ENCODE data around the gene KRTAP5-9.

DNA sequence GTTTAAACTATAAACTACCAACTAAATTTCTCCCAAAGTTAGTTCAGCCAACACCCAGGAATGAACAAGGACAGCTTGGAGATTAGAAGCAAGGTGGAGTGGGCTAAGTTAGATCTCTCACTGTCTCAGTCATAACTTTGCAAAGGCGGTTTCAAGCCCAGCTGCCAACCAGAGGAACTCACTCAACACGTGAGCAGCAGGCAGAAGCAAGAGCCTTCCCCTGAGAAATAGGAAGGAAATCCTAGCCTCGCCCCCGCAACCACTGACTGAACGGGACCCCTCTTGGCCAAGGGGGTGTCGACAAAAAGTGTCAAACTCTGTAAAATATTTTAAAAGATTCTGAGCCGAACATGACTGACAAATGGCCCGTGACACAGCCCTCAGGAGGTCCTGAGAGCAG lies 4.4 kb upstream of the KRTAP5-9 start:
- TF ChIP-seq POLR2AphosphoS5 (IDR thresholded peaks at IDR 0.05; ENCODE audit: low read depth, low read length), result no peak
- no peak for TF ChIP-seq TAF1 (IDR thresholded peaks at IDR 0.05; ENCODE audit: borderline replicate concordance, insufficient read depth, low read length)
- no peak for TF ChIP-seq FOXP2 (optimal IDR thresholded peaks at IDR 0.05; ENCODE audit: borderline replicate concordance, extremely low read depth, extremely low read length, insufficient read depth)
- TF ChIP-seq, protein P1, sequence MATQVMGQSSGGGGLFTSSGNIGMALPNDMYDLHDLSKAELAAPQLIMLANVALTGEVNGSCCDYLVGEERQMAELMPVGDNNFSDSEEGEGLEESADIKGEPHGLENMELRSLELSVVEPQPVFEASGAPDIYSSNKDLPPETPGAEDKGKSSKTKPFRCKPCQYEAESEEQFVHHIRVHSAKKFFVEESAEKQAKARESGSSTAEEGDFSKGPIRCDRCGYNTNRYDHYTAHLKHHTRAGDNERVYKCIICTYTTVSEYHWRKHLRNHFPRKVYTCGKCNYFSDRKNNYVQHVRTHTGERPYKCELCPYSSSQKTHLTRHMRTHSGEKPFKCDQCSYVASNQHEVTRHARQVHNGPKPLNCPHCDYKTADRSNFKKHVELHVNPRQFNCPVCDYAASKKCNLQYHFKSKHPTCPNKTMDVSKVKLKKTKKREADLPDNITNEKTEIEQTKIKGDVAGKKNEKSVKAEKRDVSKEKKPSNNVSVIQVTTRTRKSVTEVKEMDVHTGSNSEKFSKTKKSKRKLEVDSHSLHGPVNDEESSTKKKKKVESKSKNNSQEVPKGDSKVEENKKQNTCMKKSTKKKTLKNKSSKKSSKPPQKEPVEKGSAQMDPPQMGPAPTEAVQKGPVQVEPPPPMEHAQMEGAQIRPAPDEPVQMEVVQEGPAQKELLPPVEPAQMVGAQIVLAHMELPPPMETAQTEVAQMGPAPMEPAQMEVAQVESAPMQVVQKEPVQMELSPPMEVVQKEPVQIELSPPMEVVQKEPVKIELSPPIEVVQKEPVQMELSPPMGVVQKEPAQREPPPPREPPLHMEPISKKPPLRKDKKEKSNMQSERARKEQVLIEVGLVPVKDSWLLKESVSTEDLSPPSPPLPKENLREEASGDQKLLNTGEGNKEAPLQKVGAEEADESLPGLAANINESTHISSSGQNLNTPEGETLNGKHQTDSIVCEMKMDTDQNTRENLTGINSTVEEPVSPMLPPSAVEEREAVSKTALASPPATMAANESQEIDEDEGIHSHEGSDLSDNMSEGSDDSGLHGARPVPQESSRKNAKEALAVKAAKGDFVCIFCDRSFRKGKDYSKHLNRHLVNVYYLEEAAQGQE (IDR thresholded peaks at IDR 0.05; ENCODE audit: insufficient read depth in 1 of 2, low read depth in 2 of 2, low read length in 2 of 2), result no peak
- TF ChIP-seq SIN3A (IDR thresholded peaks at IDR 0.05; ENCODE audit: borderline replicate concordance, insufficient read depth, low read length), result no peak

Measured in PFSK-1 (cell line).